ENCODE data around the gene GNA12. TPM values are rescaled to one million over a fixed set of nuclear protein-coding genes. Genes with fewer than 3 reads are reported as not detected.

Gene GNA12
- total and polyA plus RNA-seq, 8 donors, result 2.0 to 54.6 (median 22.0) TPM

GRCh38 chr7:2886900-2887299 lies 42.8 kb upstream of the GNA12 start:
- H3K27me3 ChIP-seq, result peaks cover 0 to 19% (median 0%) of the 10 kb centered on the region in 3 donors
- intact Hi-C loops (cut with DNase I; ENCODE audit: low total_unique reads), result loop anchor here (10.0 kb wide), 2 partner anchors 268 to 1008 kb away; no protein-coding TSS in a partner anchor
- H3K36me3 ChIP-seq, result no peaks in the 10 kb centered on the region
- H3K27ac ChIP-seq, result no peak overlapping the region
- no peaks in the 10 kb centered on the region for H3K9me3 ChIP-seq
- TF ChIP-seq POLR2A (IDR thresholded peaks at IDR 0.05), result no peak
- TF ChIP-seq, protein P1, sequence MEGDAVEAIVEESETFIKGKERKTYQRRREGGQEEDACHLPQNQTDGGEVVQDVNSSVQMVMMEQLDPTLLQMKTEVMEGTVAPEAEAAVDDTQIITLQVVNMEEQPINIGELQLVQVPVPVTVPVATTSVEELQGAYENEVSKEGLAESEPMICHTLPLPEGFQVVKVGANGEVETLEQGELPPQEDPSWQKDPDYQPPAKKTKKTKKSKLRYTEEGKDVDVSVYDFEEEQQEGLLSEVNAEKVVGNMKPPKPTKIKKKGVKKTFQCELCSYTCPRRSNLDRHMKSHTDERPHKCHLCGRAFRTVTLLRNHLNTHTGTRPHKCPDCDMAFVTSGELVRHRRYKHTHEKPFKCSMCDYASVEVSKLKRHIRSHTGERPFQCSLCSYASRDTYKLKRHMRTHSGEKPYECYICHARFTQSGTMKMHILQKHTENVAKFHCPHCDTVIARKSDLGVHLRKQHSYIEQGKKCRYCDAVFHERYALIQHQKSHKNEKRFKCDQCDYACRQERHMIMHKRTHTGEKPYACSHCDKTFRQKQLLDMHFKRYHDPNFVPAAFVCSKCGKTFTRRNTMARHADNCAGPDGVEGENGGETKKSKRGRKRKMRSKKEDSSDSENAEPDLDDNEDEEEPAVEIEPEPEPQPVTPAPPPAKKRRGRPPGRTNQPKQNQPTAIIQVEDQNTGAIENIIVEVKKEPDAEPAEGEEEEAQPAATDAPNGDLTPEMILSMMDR (IDR thresholded peaks at IDR 0.05), result peak in 5 of 7 experiments; percentile 42 to 90 (median 68)
- DNase-seq, result peak; percentile 44 to 92
- peaks cover 0 to 4% (median 0%) of the 10 kb centered on the region in 4 donors for H3K4me1 ChIP-seq
- no peak overlapping the region for H3K4me3 ChIP-seq
- 13 to 22% (median 19%) methylated on average over 9 to 12 of the region's 12 CpGs for WGBS, 5 donors

GRCh38 chr7:2886391-2886790 lies 42.3 kb upstream of the GNA12 start:
- Histone ChIP-seq H3K36me3 (no peaks in the 10 kb centered on the region), H3K4me1 (peaks cover 0 to 4% (median 0%) of the 10 kb centered on the region in 4 donors), H3K27me3 (peaks cover 0 to 20% (median 0%) of the 10 kb centered on the region in 3 donors), H3K9me3 (no peaks in the 10 kb centered on the region), H3K4me3 (no peak overlapping the region), H3K27ac (no peak overlapping the region)
- TF ChIP-seq EP300 (IDR thresholded peaks at IDR 0.05) (no peak), POLR2A (IDR thresholded peaks at IDR 0.05) (no peak), POLR2AphosphoS5 (IDR thresholded peaks at IDR 0.05) (no peak)
- TF ChIP-seq, protein P1 (IDR thresholded peaks at IDR 0.05), result no peak
- 47 to 75% (median 59%) methylated on average over 2 to 5 of the region's 5 CpGs for WGBS, 5 donors
- intact Hi-C loops (cut with DNase I; ENCODE audit: low total_unique reads), result loop anchor here (10.0 kb wide), 2 partner anchors 268 to 1008 kb away; no protein-coding TSS in a partner anchor
- DNase-seq, result no peak

DNA sequence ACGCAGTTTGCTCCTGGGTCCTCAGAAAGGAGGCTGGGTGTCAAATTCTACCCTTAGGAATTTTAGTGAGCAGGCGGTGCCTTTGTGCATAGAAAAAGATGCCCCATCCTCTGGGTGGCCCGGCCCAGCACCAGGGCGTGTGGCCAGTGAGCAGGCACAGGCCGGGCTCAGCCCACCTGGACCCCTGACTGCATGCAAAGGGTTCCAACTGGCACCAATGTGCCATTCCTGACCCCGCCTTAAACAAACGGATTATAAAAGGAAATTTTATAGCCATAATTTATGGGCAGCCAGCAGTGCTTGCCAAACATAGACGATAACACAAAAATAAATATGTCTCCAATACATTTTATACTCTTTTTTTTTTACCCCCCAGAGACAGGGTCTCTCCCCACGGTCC lies 40.1 kb upstream of the GNA12 start:
- peaks cover 0 to 4% (median 0%) of the 10 kb centered on the region in 4 donors for H3K4me1 ChIP-seq
- no peak overlapping the region for H3K4me3 ChIP-seq
- no peak for DNase-seq
- H3K9me3 ChIP-seq, result no peaks in the 10 kb centered on the region
- H3K36me3 ChIP-seq, result no peaks in the 10 kb centered on the region
- intact Hi-C loops (cut with DNase I; ENCODE audit: low total_unique reads), result loop anchor here (10.0 kb wide), 2 partner anchors 271 to 1011 kb away; no protein-coding TSS in a partner anchor
- 39 to 53% (median 43%) methylated on average over 9 of the region's 9 CpGs for WGBS, 5 donors
- peaks cover 0 to 20% (median 0%) of the 10 kb centered on the region in 3 donors for H3K27me3 ChIP-seq
- H3K27ac ChIP-seq, result no peak overlapping the region
- TF ChIP-seq EP300 (IDR thresholded peaks at IDR 0.05) (no peak), POLR2AphosphoS5 (IDR thresholded peaks at IDR 0.05) (no peak), POLR2A (IDR thresholded peaks at IDR 0.05) (no peak)
- TF ChIP-seq, protein P1 (IDR thresholded peaks at IDR 0.05), result no peak

GRCh38 chr7:2883101-2883500 lies 39.0 kb upstream of the GNA12 start:
- WGBS, 5 donors, result 81 to 87% (median 86%) methylated on average over 11 to 17 of the region's 17 CpGs
- intact Hi-C loops (cut with DNase I; ENCODE audit: low total_unique reads), result loop anchor here (10.0 kb wide), 2 partner anchors 272 to 1012 kb away; no protein-coding TSS in a partner anchor
- H3K4me3 ChIP-seq, result no peak overlapping the region
- no peak for DNase-seq
- peaks cover 0 to 20% (median 0%) of the 10 kb centered on the region in 3 donors for H3K27me3 ChIP-seq
- H3K27ac ChIP-seq, result no peak overlapping the region
- H3K36me3 ChIP-seq, result no peaks in the 10 kb centered on the region
- no peak for TF ChIP-seq POLR2AphosphoS5 (IDR thresholded peaks at IDR 0.05)
- TF ChIP-seq, protein P1 (IDR thresholded peaks at IDR 0.05), result no peak
- no peak for TF ChIP-seq POLR2A (IDR thresholded peaks at IDR 0.05)
- TF ChIP-seq EP300 (IDR thresholded peaks at IDR 0.05), result no peak
- no peaks in the 10 kb centered on the region for H3K9me3 ChIP-seq
- peaks cover 0 to 4% (median 0%) of the 10 kb centered on the region in 4 donors for H3K4me1 ChIP-seq

Data from stomach (tissue), 9 donors.